ENCODE measurements around the gene MLNR.

DNA sequence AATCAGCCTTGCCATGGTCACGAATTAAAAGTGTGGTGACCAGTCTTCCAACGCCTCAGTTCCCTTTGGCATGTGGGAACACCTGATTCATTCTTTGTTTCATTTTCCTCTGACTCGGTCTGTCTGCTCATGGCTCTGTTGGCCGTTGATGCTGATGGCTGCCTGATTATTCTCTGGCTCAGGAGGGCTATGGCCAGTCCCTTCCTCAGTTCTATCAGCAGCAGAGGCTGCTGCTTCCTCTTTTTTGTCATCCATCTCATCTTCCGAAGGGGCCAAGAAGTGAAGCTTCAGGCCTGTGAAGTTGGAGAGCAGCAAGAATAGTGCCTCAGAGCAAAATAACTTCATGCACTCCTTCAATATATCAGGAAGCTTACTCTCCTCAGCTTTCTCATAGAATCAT is 9.5 kb upstream of the MLNR start:
- TF ChIP-seq, protein P1, sequence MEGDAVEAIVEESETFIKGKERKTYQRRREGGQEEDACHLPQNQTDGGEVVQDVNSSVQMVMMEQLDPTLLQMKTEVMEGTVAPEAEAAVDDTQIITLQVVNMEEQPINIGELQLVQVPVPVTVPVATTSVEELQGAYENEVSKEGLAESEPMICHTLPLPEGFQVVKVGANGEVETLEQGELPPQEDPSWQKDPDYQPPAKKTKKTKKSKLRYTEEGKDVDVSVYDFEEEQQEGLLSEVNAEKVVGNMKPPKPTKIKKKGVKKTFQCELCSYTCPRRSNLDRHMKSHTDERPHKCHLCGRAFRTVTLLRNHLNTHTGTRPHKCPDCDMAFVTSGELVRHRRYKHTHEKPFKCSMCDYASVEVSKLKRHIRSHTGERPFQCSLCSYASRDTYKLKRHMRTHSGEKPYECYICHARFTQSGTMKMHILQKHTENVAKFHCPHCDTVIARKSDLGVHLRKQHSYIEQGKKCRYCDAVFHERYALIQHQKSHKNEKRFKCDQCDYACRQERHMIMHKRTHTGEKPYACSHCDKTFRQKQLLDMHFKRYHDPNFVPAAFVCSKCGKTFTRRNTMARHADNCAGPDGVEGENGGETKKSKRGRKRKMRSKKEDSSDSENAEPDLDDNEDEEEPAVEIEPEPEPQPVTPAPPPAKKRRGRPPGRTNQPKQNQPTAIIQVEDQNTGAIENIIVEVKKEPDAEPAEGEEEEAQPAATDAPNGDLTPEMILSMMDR (conservative IDR thresholded peaks at IDR 0.05), result no peak
- no peak for TF ChIP-seq ZFX (IDR thresholded peaks at IDR 0.05)
